ENCODE data around the gene CMYA5.

Gene CMYA5

GRCh38 chr5:79846198-79846521, 156.5 kb downstream of the CMYA5 start:
- Histone ChIP-seq H3K79me2 (ENCODE audit: insufficient read depth, low read length) (no peaks in the 10 kb centered on the region), H3K9ac (ENCODE audit: low read length) (no peak overlapping the region), H3F3A (ENCODE audit: insufficient read depth, low read length) (no peaks in the 10 kb centered on the region), H3K4me2 (ENCODE audit: low read length) (no peak overlapping the region), H3K27ac (ENCODE audit: low read depth, low read length, poor library complexity, severe bottlenecking) (no peak overlapping the region), H3K9me3 (ENCODE audit: low read length) (no peaks in the 10 kb centered on the region), H3K4me3 (ENCODE audit: low read depth, low read length, poor library complexity, severe bottlenecking) (no peak overlapping the region), H3K27me3 (ENCODE audit: insufficient read depth, low read length) (no peaks in the 10 kb centered on the region), H3K4me1 (ENCODE audit: insufficient read depth, low read length, severe bottlenecking) (no peaks in the 10 kb centered on the region), H3K36me3 (ENCODE audit: insufficient read depth, low read length) (no peaks in the 10 kb centered on the region), H4K20me1 (ENCODE audit: insufficient read depth, low read length) (no peaks in the 10 kb centered on the region), H2AFZ (ENCODE audit: low read length) (no peak overlapping the region), H3K9me2 (ENCODE audit: low read depth, low read length) (no peaks in the 10 kb centered on the region)
- TF ChIP-seq CTCF (IDR thresholded peaks at IDR 0.05; ENCODE audit: low read length) (no peak), EZH2 (IDR thresholded peaks at IDR 0.05; ENCODE audit: borderline replicate concordance, low read length) (no peak)

- no peak overlapping the region for H2AFZ ChIP-seq (ENCODE audit: low read length)
- H3F3A ChIP-seq (ENCODE audit: insufficient read depth, low read length), result no peaks in the 10 kb centered on the region
- no peaks in the 10 kb centered on the region for H3K4me1 ChIP-seq (ENCODE audit: insufficient read depth, low read length, severe bottlenecking)
- H3K9me2 ChIP-seq (ENCODE audit: low read depth, low read length), result no peaks in the 10 kb centered on the region
- no peaks in the 10 kb centered on the region for H3K36me3 ChIP-seq (ENCODE audit: insufficient read depth, low read length)
- TF ChIP-seq EZH2 (IDR thresholded peaks at IDR 0.05; ENCODE audit: borderline replicate concordance, low read length), result no peak
- no peak for TF ChIP-seq CTCF (IDR thresholded peaks at IDR 0.05; ENCODE audit: low read length)
- H3K79me2 ChIP-seq (ENCODE audit: insufficient read depth, low read length), result no peaks in the 10 kb centered on the region
- H3K4me2 ChIP-seq (ENCODE audit: low read length), result no peak overlapping the region
- no peaks in the 10 kb centered on the region for H3K9me3 ChIP-seq (ENCODE audit: low read length)
- H3K4me3 ChIP-seq (ENCODE audit: low read depth, low read length, poor library complexity, severe bottlenecking), result no peak overlapping the region
- H3K27me3 ChIP-seq (ENCODE audit: insufficient read depth, low read length), result no peaks in the 10 kb centered on the region
- no peak overlapping the region for H3K9ac ChIP-seq (ENCODE audit: low read length)
- no peaks in the 10 kb centered on the region for H4K20me1 ChIP-seq (ENCODE audit: insufficient read depth, low read length)
- H3K27ac ChIP-seq (ENCODE audit: low read depth, low read length, poor library complexity, severe bottlenecking), result no peak overlapping the region
Observed at GRCh38 chr5:79847561-79847960, 157.9 kb downstream of the CMYA5 start.

GRCh38 chr5:79849061-79849460, 159.4 kb downstream of the CMYA5 start:
- no peak overlapping the region for H3K4me2 ChIP-seq (ENCODE audit: low read length)
- TF ChIP-seq EZH2 (IDR thresholded peaks at IDR 0.05; ENCODE audit: borderline replicate concordance, low read length) (no peak), CTCF (IDR thresholded peaks at IDR 0.05; ENCODE audit: low read length) (no peak)
- no peak overlapping the region for H2AFZ ChIP-seq (ENCODE audit: low read length)
- no peaks in the 10 kb centered on the region for H3F3A ChIP-seq (ENCODE audit: insufficient read depth, low read length)
- H3K36me3 ChIP-seq (ENCODE audit: insufficient read depth, low read length), result no peaks in the 10 kb centered on the region
- no peaks in the 10 kb centered on the region for H3K79me2 ChIP-seq (ENCODE audit: insufficient read depth, low read length)
- no peak overlapping the region for H3K9ac ChIP-seq (ENCODE audit: low read length)
- H3K27ac ChIP-seq (ENCODE audit: low read depth, low read length, poor library complexity, severe bottlenecking), result no peak overlapping the region
- H3K9me3 ChIP-seq (ENCODE audit: low read length), result no peaks in the 10 kb centered on the region
- no peaks in the 10 kb centered on the region for H3K4me1 ChIP-seq (ENCODE audit: insufficient read depth, low read length, severe bottlenecking)
- no peaks in the 10 kb centered on the region for H3K9me2 ChIP-seq (ENCODE audit: low read depth, low read length)
- H3K4me3 ChIP-seq (ENCODE audit: low read depth, low read length, poor library complexity, severe bottlenecking), result no peak overlapping the region
- H4K20me1 ChIP-seq (ENCODE audit: insufficient read depth, low read length), result no peaks in the 10 kb centered on the region
- no peaks in the 10 kb centered on the region for H3K27me3 ChIP-seq (ENCODE audit: insufficient read depth, low read length)

Data from OCI-LY1 (cell line).